ENCODE measurements around the gene INSRR. TPM values are rescaled to one million over a fixed set of nuclear protein-coding genes. Genes with fewer than 3 reads are reported as not detected.

INSRR gene
- total RNA-seq, 1 donor from 2014 or later, result not detected

GRCh38 chr1:156804572-156805243 is 54.2 kb downstream of the INSRR start:
- Mint-ChIP-seq H3K9me3 (ENCODE audit: low read depth) (no peaks in the 10 kb centered on the region), H3K36me3 (ENCODE audit: insufficient read depth) (peaks cover 7% of the 10 kb centered on the region)
- no peak for DNase-seq (ENCODE audit: low spot score, unreplicated experiment)

GRCh38 chr1:156804026-156804425 is 54.9 kb downstream of the INSRR start:
- no peak for TF ChIP-seq CTCF (IDR thresholded peaks at IDR 0.05; ENCODE audit: unreplicated experiment)
- no peak overlapping the region for H3K4me3 Mint-ChIP-seq (ENCODE audit: low read depth)
- H3K27me3 Mint-ChIP-seq, result peaks cover 7% of the 10 kb centered on the region
- H3K36me3 Mint-ChIP-seq (ENCODE audit: insufficient read depth), result peaks cover 7% of the 10 kb centered on the region
- no peaks in the 10 kb centered on the region for H3K9me3 Mint-ChIP-seq (ENCODE audit: low read depth)
- peaks cover 5% of the 10 kb centered on the region for H3K4me1 Mint-ChIP-seq (ENCODE audit: low read depth)
- DNase-seq (ENCODE audit: low spot score, unreplicated experiment), result no peak
- peak overlapping the region; percentile 74 for H3K27ac Mint-ChIP-seq

More at GRCh38 chr1:156804572-156805243, 54.2 kb downstream of the INSRR start:
- peaks cover 5% of the 10 kb centered on the region for H3K4me1 Mint-ChIP-seq (ENCODE audit: low read depth)
- peaks cover 7% of the 10 kb centered on the region for H3K27me3 Mint-ChIP-seq
- H3K27ac Mint-ChIP-seq, result peak overlapping the region; percentile 74
- no peak overlapping the region for H3K4me3 Mint-ChIP-seq (ENCODE audit: low read depth)
- TF ChIP-seq CTCF (IDR thresholded peaks at IDR 0.05; ENCODE audit: unreplicated experiment), result no peak

- H3K4me3 Mint-ChIP-seq (ENCODE audit: low read depth), result no peak overlapping the region
- H3K27ac Mint-ChIP-seq, result no peak overlapping the region
- peaks cover 7% of the 10 kb centered on the region for H3K36me3 Mint-ChIP-seq (ENCODE audit: insufficient read depth)
Measured at GRCh38 chr1:156803086-156803851, 55.6 kb downstream of the INSRR start.

GRCh38 chr1:156802421-156802935 is 56.4 kb downstream of the INSRR start:
- TF ChIP-seq CTCF (IDR thresholded peaks at IDR 0.05; ENCODE audit: unreplicated experiment), result no peak
- Mint-ChIP-seq H3K4me3 (ENCODE audit: low read depth) (no peak overlapping the region), H3K27me3 (peaks cover 2% of the 10 kb centered on the region), H3K4me1 (ENCODE audit: low read depth) (peaks cover 5% of the 10 kb centered on the region), H3K36me3 (ENCODE audit: insufficient read depth) (peaks cover 8% of the 10 kb centered on the region), H3K9me3 (ENCODE audit: low read depth) (no peaks in the 10 kb centered on the region), H3K27ac (no peak overlapping the region)
- DNase-seq (ENCODE audit: low spot score, unreplicated experiment), result no peak

More at GRCh38 chr1:156803086-156803851, 55.6 kb downstream of the INSRR start:
- Mint-ChIP-seq H3K9me3 (ENCODE audit: low read depth) (no peaks in the 10 kb centered on the region), H3K27me3 (peaks cover 7% of the 10 kb centered on the region), H3K4me1 (ENCODE audit: low read depth) (peaks cover 5% of the 10 kb centered on the region)
- no peak for TF ChIP-seq CTCF (IDR thresholded peaks at IDR 0.05; ENCODE audit: unreplicated experiment)
- DNase-seq (ENCODE audit: low spot score, unreplicated experiment), result no peak

GRCh38 chr1:156801409-156802121 is 57.4 kb downstream of the INSRR start:
- no peaks in the 10 kb centered on the region for H3K9me3 Mint-ChIP-seq (ENCODE audit: low read depth)
- H3K4me1 Mint-ChIP-seq (ENCODE audit: low read depth), result peaks cover 5% of the 10 kb centered on the region
- no peak overlapping the region for H3K4me3 Mint-ChIP-seq (ENCODE audit: low read depth)
- H3K27me3 Mint-ChIP-seq, result no peaks in the 10 kb centered on the region
- TF ChIP-seq CTCF (IDR thresholded peaks at IDR 0.05; ENCODE audit: unreplicated experiment), result no peak
- H3K36me3 Mint-ChIP-seq (ENCODE audit: insufficient read depth), result peaks cover 10% of the 10 kb centered on the region
- no peak overlapping the region for H3K27ac Mint-ChIP-seq
- no peak for DNase-seq (ENCODE audit: low spot score, unreplicated experiment)
